Measurements from ENCODE around the gene FKBP5. TPM values are rescaled to one million over a fixed set of nuclear protein-coding genes. Genes with fewer than 3 reads are reported as not detected.

Gene FKBP5
- total and polyA plus RNA-seq, 8 donors, result 68.1 to 209 (median 110) TPM

DNA sequence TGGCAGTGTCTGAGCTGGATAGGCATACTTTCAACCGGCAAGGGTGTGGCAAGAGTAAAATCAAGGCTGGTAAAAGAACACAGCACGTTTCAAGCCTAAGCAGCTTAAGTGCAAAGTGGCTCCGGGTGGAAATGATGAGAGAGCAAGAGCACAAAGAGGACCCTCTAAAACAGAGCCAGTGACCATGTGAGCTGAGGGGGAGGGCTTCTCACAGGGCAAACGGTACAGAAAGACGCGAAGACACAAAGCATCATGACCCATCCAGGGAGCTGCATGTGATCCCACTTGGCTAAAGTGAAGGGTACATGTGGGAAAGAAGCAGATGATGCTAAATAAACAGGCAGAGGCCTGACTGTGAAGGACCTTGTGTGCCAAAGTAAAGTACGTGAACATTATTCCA lies 25.7 kb downstream of the FKBP5 start:
- Histone ChIP-seq H3K4me1 (peaks cover 32 to 67% (median 50%) of the 10 kb centered on the region in 4 donors), H3K9me3 (no peaks in the 10 kb centered on the region), H3K36me3 (peaks cover 0 to 17% (median 14%) of the 10 kb centered on the region in 4 donors), H3K4me3 (peak overlapping the region in 1 of 4 donors; percentile 23), H3K27ac (peak overlapping the region in 1 of 5 donors; percentile 26), H3K27me3 (no peaks in the 10 kb centered on the region)
- peak in 1 of 2 donors; percentile 10 for DNase-seq
- TF ChIP-seq POLR2A (IDR thresholded peaks at IDR 0.05), result no peak
- TF ChIP-seq, protein P1, sequence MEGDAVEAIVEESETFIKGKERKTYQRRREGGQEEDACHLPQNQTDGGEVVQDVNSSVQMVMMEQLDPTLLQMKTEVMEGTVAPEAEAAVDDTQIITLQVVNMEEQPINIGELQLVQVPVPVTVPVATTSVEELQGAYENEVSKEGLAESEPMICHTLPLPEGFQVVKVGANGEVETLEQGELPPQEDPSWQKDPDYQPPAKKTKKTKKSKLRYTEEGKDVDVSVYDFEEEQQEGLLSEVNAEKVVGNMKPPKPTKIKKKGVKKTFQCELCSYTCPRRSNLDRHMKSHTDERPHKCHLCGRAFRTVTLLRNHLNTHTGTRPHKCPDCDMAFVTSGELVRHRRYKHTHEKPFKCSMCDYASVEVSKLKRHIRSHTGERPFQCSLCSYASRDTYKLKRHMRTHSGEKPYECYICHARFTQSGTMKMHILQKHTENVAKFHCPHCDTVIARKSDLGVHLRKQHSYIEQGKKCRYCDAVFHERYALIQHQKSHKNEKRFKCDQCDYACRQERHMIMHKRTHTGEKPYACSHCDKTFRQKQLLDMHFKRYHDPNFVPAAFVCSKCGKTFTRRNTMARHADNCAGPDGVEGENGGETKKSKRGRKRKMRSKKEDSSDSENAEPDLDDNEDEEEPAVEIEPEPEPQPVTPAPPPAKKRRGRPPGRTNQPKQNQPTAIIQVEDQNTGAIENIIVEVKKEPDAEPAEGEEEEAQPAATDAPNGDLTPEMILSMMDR (IDR thresholded peaks at IDR 0.05), result no peak
- no peak for TF ChIP-seq EP300 (IDR thresholded peaks at IDR 0.05)
- TF ChIP-seq POLR2AphosphoS5 (IDR thresholded peaks at IDR 0.05), result no peak
- intact Hi-C loops (cut with DNase I; ENCODE audit: low total_unique reads), result no loop called here
- 46 to 64% (median 55%) methylated on average over 7 of the region's 7 CpGs for WGBS, 5 donors

DNA sequence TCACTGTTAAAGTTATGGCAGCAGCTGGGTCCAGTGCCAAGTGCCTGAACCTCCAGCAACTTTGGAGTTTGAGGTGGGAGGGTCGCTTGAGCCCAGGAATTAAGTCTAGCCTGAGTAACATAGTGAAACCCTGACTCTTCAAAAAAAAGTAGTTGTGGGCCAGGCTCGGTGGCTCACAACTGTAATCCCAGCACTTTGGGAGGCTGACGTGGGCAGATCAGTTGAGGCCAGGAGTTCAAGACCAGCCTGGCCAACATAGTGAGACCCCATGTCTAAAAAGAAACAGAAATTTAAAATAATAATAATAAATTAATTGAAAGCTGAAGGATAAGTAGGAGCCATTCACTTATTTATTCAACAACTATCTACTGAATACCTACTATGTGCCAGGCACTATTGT lies 33.8 kb downstream of the FKBP5 start:
- peaks cover 0 to 36% (median 30%) of the 10 kb centered on the region in 4 donors for H3K36me3 ChIP-seq
- WGBS, 5 donors, result 88 to 97% (median 92%) methylated on average over 3 of the region's 3 CpGs
- no peak for DNase-seq
- H3K9me3 ChIP-seq, result no peaks in the 10 kb centered on the region
- no peak for TF ChIP-seq POLR2AphosphoS5 (IDR thresholded peaks at IDR 0.05)
- TF ChIP-seq, protein P1 (IDR thresholded peaks at IDR 0.05), result no peak
- no peak for TF ChIP-seq POLR2A (IDR thresholded peaks at IDR 0.05)
- no peak for TF ChIP-seq EP300 (IDR thresholded peaks at IDR 0.05)
- no peak overlapping the region for H3K27ac ChIP-seq
- intact Hi-C loops (cut with DNase I; ENCODE audit: low total_unique reads), result no loop called here
- no peaks in the 10 kb centered on the region for H3K27me3 ChIP-seq
- H3K4me3 ChIP-seq, result no peak overlapping the region
- peaks cover 0 to 24% (median 6%) of the 10 kb centered on the region in 4 donors for H3K4me1 ChIP-seq

DNA sequence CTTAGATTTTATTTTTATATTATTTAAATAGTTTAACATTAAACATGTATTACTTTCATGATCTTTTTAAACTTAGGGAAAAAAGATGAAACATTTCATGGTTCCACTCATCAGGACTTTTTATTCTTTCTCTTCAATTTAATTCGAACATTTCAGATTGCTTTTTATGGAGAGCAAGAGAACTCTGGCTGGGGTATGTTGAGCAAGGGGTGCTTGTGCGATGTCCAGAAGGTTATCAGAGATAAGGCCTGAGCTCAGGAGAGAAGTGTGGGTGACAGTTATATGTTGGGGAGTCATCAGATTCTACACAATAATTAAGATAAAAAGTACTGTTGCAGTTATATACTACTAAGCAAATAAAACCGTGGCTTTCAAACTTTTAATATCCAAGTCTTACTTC lies 37.5 kb downstream of the FKBP5 start:
- H3K27me3 ChIP-seq, result no peaks in the 10 kb centered on the region
- H3K36me3 ChIP-seq, result peaks cover 4 to 50% (median 42%) of the 10 kb centered on the region in 4 donors
- H3K4me1 ChIP-seq, result peaks cover 0 to 37% (median 14%) of the 10 kb centered on the region in 4 donors
- no peak overlapping the region for H3K27ac ChIP-seq
- 79 to 86% (median 85%) methylated on average over 3 of the region's 3 CpGs for WGBS, 5 donors
- H3K9me3 ChIP-seq, result no peaks in the 10 kb centered on the region
- intact Hi-C loops (cut with DNase I; ENCODE audit: low total_unique reads), result no loop called here
- no peak overlapping the region for H3K4me3 ChIP-seq
- TF ChIP-seq POLR2A (IDR thresholded peaks at IDR 0.05) (no peak), POLR2AphosphoS5 (IDR thresholded peaks at IDR 0.05) (no peak)
- DNase-seq, result no peak

DNA sequence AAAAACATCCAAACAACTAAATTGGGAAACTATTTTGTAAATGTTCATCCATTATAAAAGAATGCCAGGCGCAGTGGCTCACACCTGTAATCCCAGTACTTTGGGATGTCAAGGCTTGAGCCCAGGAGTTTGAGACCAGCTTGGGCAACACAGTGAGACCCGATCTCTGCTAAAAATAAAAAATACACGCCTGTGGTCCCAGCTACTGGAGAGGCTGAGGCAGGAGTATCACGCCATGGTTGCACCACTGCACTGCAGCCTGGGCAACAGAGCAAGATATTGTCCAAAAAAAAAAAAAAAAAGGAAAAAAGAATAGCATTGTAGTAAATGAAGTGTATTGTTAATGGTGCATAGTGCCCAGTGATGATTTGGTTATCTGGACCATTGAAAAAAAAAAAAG lies 38.7 kb downstream of the FKBP5 start:
- no peaks in the 10 kb centered on the region for H3K27me3 ChIP-seq
- no peak for DNase-seq
- H3K4me1 ChIP-seq, result peaks cover 0 to 42% (median 23%) of the 10 kb centered on the region in 4 donors
- no peaks in the 10 kb centered on the region for H3K9me3 ChIP-seq
- 92 to 96% (median 96%) methylated on average over 4 of the region's 4 CpGs for WGBS, 5 donors
- H3K36me3 ChIP-seq, result peaks cover 8 to 58% (median 53%) of the 10 kb centered on the region in 4 donors
- no peak overlapping the region for H3K4me3 ChIP-seq
- intact Hi-C loops (cut with DNase I; ENCODE audit: low total_unique reads), result no loop called here
- no peak overlapping the region for H3K27ac ChIP-seq
- TF ChIP-seq POLR2A (IDR thresholded peaks at IDR 0.05) (no peak), POLR2AphosphoS5 (IDR thresholded peaks at IDR 0.05) (no peak), EP300 (IDR thresholded peaks at IDR 0.05) (no peak)
- TF ChIP-seq, protein P1 (IDR thresholded peaks at IDR 0.05), result no peak

DNA sequence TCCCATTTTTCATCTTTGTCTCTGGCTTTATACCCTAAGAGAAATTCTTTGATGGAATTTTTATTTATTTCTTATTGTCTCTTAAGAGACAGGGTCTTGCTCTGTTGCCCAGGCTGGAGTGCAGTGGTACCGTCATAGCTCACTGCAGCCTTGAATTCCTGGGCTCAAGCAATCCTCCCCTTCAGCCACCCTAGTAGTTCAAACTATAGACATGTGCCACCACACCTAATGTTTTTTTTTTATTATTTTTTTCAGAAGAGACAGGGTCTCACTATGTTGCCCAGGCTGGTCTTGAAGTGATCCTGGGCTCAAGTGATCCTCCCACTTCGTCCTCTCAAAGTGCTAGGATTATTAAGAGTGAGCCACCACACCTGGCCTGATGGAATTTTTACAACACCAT lies 40.5 kb downstream of the FKBP5 start:
- TF ChIP-seq POLR2AphosphoS5 (IDR thresholded peaks at IDR 0.05) (no peak), POLR2A (IDR thresholded peaks at IDR 0.05) (no peak), EP300 (IDR thresholded peaks at IDR 0.05) (no peak)
- TF ChIP-seq, protein P1 (IDR thresholded peaks at IDR 0.05), result no peak
- no peaks in the 10 kb centered on the region for H3K9me3 ChIP-seq
- WGBS, 5 donors, result 94 to 100% (median 97%) methylated on average over 2 of the region's 2 CpGs
- no peak overlapping the region for H3K4me3 ChIP-seq
- no peak for DNase-seq
- intact Hi-C loops (cut with DNase I; ENCODE audit: low total_unique reads), result no loop called here
- no peaks in the 10 kb centered on the region for H3K27me3 ChIP-seq
- no peak overlapping the region for H3K27ac ChIP-seq
- peaks cover 9 to 63% (median 57%) of the 10 kb centered on the region in 4 donors for H3K36me3 ChIP-seq
- H3K4me1 ChIP-seq, result peaks cover 7 to 48% (median 26%) of the 10 kb centered on the region in 4 donors

Measured in stomach (tissue), 9 donors.